Suppressor macrophage (primary cell): ENCODE measurements around the gene SLC25A34.

Experiments used
- DNase-seq, 4 experiments: peaks; one replicate each; pipeline ENCODE4 v3.0.0-alpha.2; 2020 to 2022

Gene SLC25A34

GRCh38 chr1:15777909-15778707 is 42.0 kb downstream of the SLC25A34 start:
- peak in 2 of 4 experiments; percentile 8 to 38 for DNase-seq

GRCh38 chr1:15785683-15786082 is 49.6 kb downstream of the SLC25A34 start:
- DNase-seq: no peak

- DNase-seq: no peak
These were observed 50.5 kb downstream of the SLC25A34 start for GRCh38 chr1:15786581-15786980.

GRCh38 chr1:15788624-15789301 is 52.7 kb downstream of the SLC25A34 start:
- DNase-seq: peak; percentile 84 to 95 (median 90)
